ENCODE results near the gene HAGH. TPM values are rescaled to one million over a fixed set of nuclear protein-coding genes. Genes with fewer than 3 reads are reported as not detected.

The HAGH gene
- total and polyA plus RNA-seq, 4 experiments from 2014 or later: 54.3 to 77.8 (median 68.5) TPM

- Histone ChIP-seq H3K9me3 (ENCODE audit: control insufficient read depth in 1 of 2, low read length in 2 of 2) (no peaks in the 10 kb centered on the region), H3K27me3 (ENCODE audit: insufficient read depth, low read length) (peaks cover under 1% of the 10 kb centered on the region), H3K27ac (ENCODE audit: low read depth, low read length) (no peak overlapping the region), H3K36me3 (ENCODE audit: insufficient read depth, low read length) (no peaks in the 10 kb centered on the region), H3K4me1 (ENCODE audit: insufficient read depth, low read length) (peaks cover 10% of the 10 kb centered on the region), H3K4me3 (ENCODE audit: low read length in 2 of 2) (no peak overlapping the region)
- DNase-seq: no peak
- H3K4me1 Mint-ChIP-seq: peaks cover 8 to 16% (median 11%) of the 10 kb centered on the region in 4 donors
- CTCF ChIA-PET (ENCODE audit: partially characterized antibody): no interaction called here
- POLR2A ChIA-PET (ENCODE audit: partially characterized antibody): no interaction called here
- no peaks in the 10 kb centered on the region for H3K9me3 Mint-ChIP-seq
- H3K27ac Mint-ChIP-seq: peak overlapping the region in 1 of 7 donors; percentile 0
- no peaks in the 10 kb centered on the region for H3K36me3 Mint-ChIP-seq
- intact Hi-C loops (cut with micrococcal nuclease): no loop called here
- H3K27me3 Mint-ChIP-seq: peaks cover 2 to 4% of the 10 kb centered on the region in 2 donors
- H3K4me3 Mint-ChIP-seq: no peak overlapping the region
These were observed 24.4 kb upstream of the HAGH start for GRCh38 chr16:1850981-1851380.

GRCh38 chr16:1846416-1846815, 19.8 kb upstream of the HAGH start:
- Histone ChIP-seq H3K9me3 (ENCODE audit: control insufficient read depth in 1 of 2, low read length in 2 of 2) (no peaks in the 10 kb centered on the region), H3K27ac (ENCODE audit: low read depth, low read length) (no peak overlapping the region), H3K4me3 (ENCODE audit: low read length in 2 of 2) (no peak overlapping the region), H3K27me3 (ENCODE audit: insufficient read depth, low read length) (peaks cover 4% of the 10 kb centered on the region), H3K4me1 (ENCODE audit: insufficient read depth, low read length) (no peaks in the 10 kb centered on the region), H3K36me3 (ENCODE audit: insufficient read depth, low read length) (no peaks in the 10 kb centered on the region)
- Mint-ChIP-seq H3K4me1 (no peaks in the 10 kb centered on the region), H3K36me3 (no peaks in the 10 kb centered on the region), H3K27ac (no peak overlapping the region), H3K27me3 (peaks cover 4 to 5% of the 10 kb centered on the region in 2 donors), H3K4me3 (no peak overlapping the region), H3K9me3 (no peaks in the 10 kb centered on the region)
- CTCF ChIA-PET (ENCODE audit: partially characterized antibody): interaction anchor here (1.0 kb wide), 1 partner anchor 82 kb away, joined by 3 read pairs; no protein-coding TSS in a partner anchor
- intact Hi-C loops (cut with micrococcal nuclease): no loop called here
- no peak for DNase-seq
- POLR2A ChIA-PET (ENCODE audit: partially characterized antibody): no interaction called here

- intact Hi-C loops (cut with micrococcal nuclease): no loop called here
- Histone ChIP-seq H3K36me3 (ENCODE audit: insufficient read depth, low read length) (no peaks in the 10 kb centered on the region), H3K9me3 (ENCODE audit: control insufficient read depth in 1 of 2, low read length in 2 of 2) (no peaks in the 10 kb centered on the region), H3K4me3 (ENCODE audit: low read length in 2 of 2) (no peak overlapping the region), H3K27ac (ENCODE audit: low read depth, low read length) (no peak overlapping the region), H3K27me3 (ENCODE audit: insufficient read depth, low read length) (peaks cover 4% of the 10 kb centered on the region), H3K4me1 (ENCODE audit: insufficient read depth, low read length) (no peaks in the 10 kb centered on the region)
- ChIA-PET POLR2A (ENCODE audit: partially characterized antibody) (no interaction called here), CTCF (ENCODE audit: partially characterized antibody) (interaction anchor here (1.0 kb wide), 1 partner anchor 83 kb away, joined by 3 read pairs; no protein-coding TSS in a partner anchor)
- no peaks in the 10 kb centered on the region for H3K36me3 Mint-ChIP-seq
- H3K27me3 Mint-ChIP-seq: peaks cover 4 to 5% of the 10 kb centered on the region in 2 donors
- no peak for DNase-seq
- no peak overlapping the region for H3K4me3 Mint-ChIP-seq
- H3K27ac Mint-ChIP-seq: no peak overlapping the region
- H3K9me3 Mint-ChIP-seq: no peaks in the 10 kb centered on the region
- no peaks in the 10 kb centered on the region for H3K4me1 Mint-ChIP-seq
These were observed 19.4 kb upstream of the HAGH start for GRCh38 chr16:1845985-1846384.

- DNase-seq: no peak
- no peaks in the 10 kb centered on the region for H3K27me3 ChIP-seq (ENCODE audit: insufficient read depth, low read length)
- no peak overlapping the region for H3K27ac Mint-ChIP-seq
- no peaks in the 10 kb centered on the region for H3K36me3 Mint-ChIP-seq
- intact Hi-C loops (cut with micrococcal nuclease): no loop called here
- no peak overlapping the region for H3K4me3 ChIP-seq (ENCODE audit: low read length in 2 of 2)
- POLR2A ChIA-PET (ENCODE audit: partially characterized antibody): no interaction called here
- CTCF ChIA-PET (ENCODE audit: partially characterized antibody): no interaction called here
- no peaks in the 10 kb centered on the region for H3K4me1 Mint-ChIP-seq
- H3K9me3 Mint-ChIP-seq: no peaks in the 10 kb centered on the region
- no peak overlapping the region for H3K27ac ChIP-seq (ENCODE audit: low read depth, low read length)
- H3K4me1 ChIP-seq (ENCODE audit: insufficient read depth, low read length): no peaks in the 10 kb centered on the region
- no peak overlapping the region for H3K4me3 Mint-ChIP-seq
- no peaks in the 10 kb centered on the region for H3K36me3 ChIP-seq (ENCODE audit: insufficient read depth, low read length)
- no peaks in the 10 kb centered on the region for H3K27me3 Mint-ChIP-seq
- H3K9me3 ChIP-seq (ENCODE audit: control insufficient read depth in 1 of 2, low read length in 2 of 2): no peaks in the 10 kb centered on the region
These were observed 12.9 kb upstream of the HAGH start for GRCh38 chr16:1839554-1839953.

GRCh38 chr16:1834096-1834495, 7.5 kb upstream of the HAGH start:
- H3K27ac ChIP-seq (ENCODE audit: low read depth, low read length): no peak overlapping the region
- no peak overlapping the region for H3K4me3 ChIP-seq (ENCODE audit: low read length in 2 of 2)
- H3K4me3 Mint-ChIP-seq: no peak overlapping the region
- H3K36me3 Mint-ChIP-seq: peaks cover 0 to 4% of the 10 kb centered on the region in 2 donors
- H3K27ac Mint-ChIP-seq: peak overlapping the region in 2 of 7 donors; percentile 34 to 66
- no peaks in the 10 kb centered on the region for H3K27me3 ChIP-seq (ENCODE audit: insufficient read depth, low read length)
- intact Hi-C loops (cut with micrococcal nuclease): no loop called here
- no peaks in the 10 kb centered on the region for H3K27me3 Mint-ChIP-seq
- no peak for DNase-seq
- H3K9me3 ChIP-seq (ENCODE audit: control insufficient read depth in 1 of 2, low read length in 2 of 2): no peaks in the 10 kb centered on the region
- H3K4me1 Mint-ChIP-seq: peaks cover 6 to 14% (median 10%) of the 10 kb centered on the region in 4 donors
- no peaks in the 10 kb centered on the region for H3K9me3 Mint-ChIP-seq
- H3K4me1 ChIP-seq (ENCODE audit: insufficient read depth, low read length): peaks cover 2% of the 10 kb centered on the region
- ChIA-PET POLR2A (ENCODE audit: partially characterized antibody) (no interaction called here), CTCF (ENCODE audit: partially characterized antibody) (no interaction called here)
- no peaks in the 10 kb centered on the region for H3K36me3 ChIP-seq (ENCODE audit: insufficient read depth, low read length)

GRCh38 chr16:1832838-1833454, 6.3 kb upstream of the HAGH start:
- peaks cover 9 to 24% (median 18%) of the 10 kb centered on the region in 4 donors for H3K4me1 Mint-ChIP-seq
- H3K36me3 Mint-ChIP-seq: peaks cover 0 to 4% of the 10 kb centered on the region in 2 donors
- peaks cover 13% of the 10 kb centered on the region for H3K4me1 ChIP-seq (ENCODE audit: insufficient read depth, low read length)
- intact Hi-C loops (cut with micrococcal nuclease): no loop called here
- H3K27me3 Mint-ChIP-seq: no peaks in the 10 kb centered on the region
- H3K27me3 ChIP-seq (ENCODE audit: insufficient read depth, low read length): no peaks in the 10 kb centered on the region
- no peaks in the 10 kb centered on the region for H3K9me3 Mint-ChIP-seq
- no peak overlapping the region for H3K4me3 ChIP-seq (ENCODE audit: low read length in 2 of 2)
- no peak for DNase-seq
- CTCF ChIA-PET (ENCODE audit: partially characterized antibody): no interaction called here
- H3K27ac ChIP-seq (ENCODE audit: low read depth, low read length): no peak overlapping the region
- peak overlapping the region in 1 of 7 donors; percentile 35 for H3K27ac Mint-ChIP-seq
- H3K4me3 Mint-ChIP-seq: no peak overlapping the region
- H3K36me3 ChIP-seq (ENCODE audit: insufficient read depth, low read length): no peaks in the 10 kb centered on the region
- no peaks in the 10 kb centered on the region for H3K9me3 ChIP-seq (ENCODE audit: control insufficient read depth in 1 of 2, low read length in 2 of 2)
- POLR2A ChIA-PET (ENCODE audit: partially characterized antibody): no interaction called here

- Histone ChIP-seq H3K36me3 (ENCODE audit: insufficient read depth, low read length) (no peaks in the 10 kb centered on the region), H3K9me3 (ENCODE audit: control insufficient read depth in 1 of 2, low read length in 2 of 2) (no peaks in the 10 kb centered on the region), H3K4me3 (ENCODE audit: low read length in 2 of 2) (no peak overlapping the region), H3K27me3 (ENCODE audit: insufficient read depth, low read length) (no peaks in the 10 kb centered on the region), H3K27ac (ENCODE audit: low read depth, low read length) (no peak overlapping the region), H3K4me1 (ENCODE audit: insufficient read depth, low read length) (peaks cover 20% of the 10 kb centered on the region)
- H3K9me3 Mint-ChIP-seq: peaks cover 0 to 2% (median 0%) of the 10 kb centered on the region in 8 donors
- POLR2A ChIA-PET (ENCODE audit: partially characterized antibody): no interaction called here
- H3K27me3 Mint-ChIP-seq: no peaks in the 10 kb centered on the region
- intact Hi-C loops (cut with micrococcal nuclease): no loop called here
- H3K27ac Mint-ChIP-seq: peak overlapping the region in 2 of 7 donors; percentile 30 to 48
- CTCF ChIA-PET (ENCODE audit: partially characterized antibody): no interaction called here
- DNase-seq: no peak
- peaks cover 0 to 4% of the 10 kb centered on the region in 2 donors for H3K36me3 Mint-ChIP-seq
- H3K4me1 Mint-ChIP-seq: peaks cover 14 to 35% (median 26%) of the 10 kb centered on the region in 4 donors
- no peak overlapping the region for H3K4me3 Mint-ChIP-seq
These were observed 4.8 kb upstream of the HAGH start for GRCh38 chr16:1831186-1832075.
